ENCODE data around the gene CTSV. TPM values are rescaled to one million over a fixed set of nuclear protein-coding genes. Genes with fewer than 3 reads are reported as not detected.
"Not testable (repeated sequence)": the region's sequence is repeated elsewhere in the genome, so short reads cannot be mapped to it uniquely, and the experiment has no call there.

Gene CTSV
- total and polyA plus RNA-seq, 2 donors (not counting 1 experiment from before 2014, with no cell fraction given), result not detected

DNA sequence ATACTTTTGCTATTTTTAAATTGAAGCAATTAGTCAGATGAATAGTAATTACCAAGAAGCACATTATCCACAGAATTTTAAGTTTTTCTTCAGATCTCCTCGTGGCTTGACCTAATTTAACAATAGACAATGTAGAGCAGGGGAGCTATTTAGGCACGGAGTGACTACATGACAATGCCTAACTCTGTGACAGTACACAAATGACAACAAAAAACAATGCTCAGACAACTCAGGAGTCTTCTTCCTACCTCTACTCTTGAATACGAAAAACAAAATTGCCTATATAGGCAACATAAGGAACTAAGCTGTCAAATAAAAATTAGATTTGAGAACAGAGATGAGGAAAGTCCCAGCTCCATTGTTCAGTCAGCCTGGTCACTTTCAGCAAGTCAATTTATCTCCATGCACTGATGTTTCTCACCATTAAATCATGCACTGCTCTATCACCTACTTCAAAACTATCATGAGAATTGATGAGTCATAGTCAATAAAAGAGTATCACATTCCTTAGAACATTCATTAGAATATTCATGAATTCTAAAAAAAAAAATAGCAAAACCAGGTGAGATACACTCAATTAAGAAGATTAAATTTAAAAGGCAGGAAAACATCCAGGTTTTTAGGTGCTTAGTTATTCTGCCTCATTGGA is 38.7 kb downstream of the CTSV start:
- H3K36me3 ChIP-seq (replicated peaks in 1 of 2; ENCODE audit: control extremely low read depth in 1 of 2, control insufficient read depth in 1 of 2, extremely low read depth in 1 of 2, insufficient read depth in 2 of 2, low read length in 1 of 2); ATAC-seq (ENCODE audit: low read depth); H3K27ac ChIP-seq (ENCODE audit: low read length in 2 of 2); H3K27me3 Mint-ChIP-seq; H2AFZ ChIP-seq (ENCODE audit: insufficient read depth, low read depth, low read length, poor library complexity, severe bottlenecking); H3K27me3 ChIP-seq (replicated peaks in 1 of 4; ENCODE audit: control extremely low read depth in 1 of 4, control insufficient read depth in 3 of 4, insufficient read depth in 4 of 4, low read length in 3 of 4); H3K4me3 Mint-ChIP-seq; H3K27ac Mint-ChIP-seq; H3K4me3 ChIP-seq (ENCODE audit: control extremely low read depth in 1 of 5, extremely low read depth in 1 of 5, insufficient read depth in 1 of 5, low read depth in 2 of 5, low read length in 4 of 5); H3K9ac ChIP-seq (ENCODE audit: low read length); DNase-seq; POLR2A ChIA-PET; H3K9me3 ChIP-seq (ENCODE audit: control extremely low read depth in 1 of 3, control insufficient read depth in 2 of 3, insufficient read depth in 1 of 3, low read length in 2 of 3); H3K4me2 ChIP-seq (replicated peaks; ENCODE audit: low read depth, low read length, poor library complexity, severe bottlenecking); H3K9me3 Mint-ChIP-seq (ENCODE audit: insufficient read depth); H3K4me1 ChIP-seq (ENCODE audit: control insufficient read depth in 2 of 2, insufficient read depth in 2 of 2, low read length in 2 of 2); intact Hi-C loops (cut with micrococcal nuclease); CTCF ChIA-PET: not testable (repeated sequence)
- WGBS (ENCODE audit: insufficient coverage), result no CpG with 5 or more reads among the region's 3 CpGs
- peaks cover 16% of the 10 kb centered on the region for H4K20me1 ChIP-seq (ENCODE audit: control insufficient read depth, insufficient read depth, low read length, poor library complexity, severe bottlenecking)
- peaks cover 38% of the 10 kb centered on the region for H3K4me1 Mint-ChIP-seq
- peaks cover 57% of the 10 kb centered on the region for H3K79me2 ChIP-seq (ENCODE audit: control insufficient read depth, insufficient read depth, low read length)

DNA sequence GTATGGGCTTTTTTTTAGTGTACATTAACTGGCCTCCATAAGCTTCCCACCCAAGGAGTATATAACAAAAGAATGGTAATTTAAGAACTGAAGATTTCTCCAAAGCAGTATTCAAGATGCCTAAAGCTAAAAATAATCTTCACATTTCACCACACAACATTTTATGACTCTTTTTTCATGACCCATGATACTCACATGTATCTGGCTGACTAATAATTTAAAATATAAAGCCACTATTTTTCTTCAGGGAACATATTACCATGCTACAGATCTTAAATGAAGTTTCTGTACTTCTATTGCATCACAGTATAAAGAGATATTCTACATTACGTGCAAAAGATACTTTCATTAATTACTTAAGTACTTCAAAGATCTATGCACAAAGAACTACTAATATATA is 39.2 kb downstream of the CTSV start:
- peaks cover 38% of the 10 kb centered on the region for H3K4me1 Mint-ChIP-seq
- WGBS (ENCODE audit: insufficient coverage), result no CpG with 5 or more reads among the region's 1 CpG
- H4K20me1 ChIP-seq (ENCODE audit: control insufficient read depth, insufficient read depth, low read length, poor library complexity, severe bottlenecking), result peaks cover 16% of the 10 kb centered on the region
- CTCF ChIA-PET; H3K27ac Mint-ChIP-seq; H3K4me3 ChIP-seq (ENCODE audit: control extremely low read depth in 1 of 5, extremely low read depth in 1 of 5, insufficient read depth in 1 of 5, low read depth in 2 of 5, low read length in 4 of 5); H3K9me3 Mint-ChIP-seq (ENCODE audit: insufficient read depth); H3K36me3 ChIP-seq (replicated peaks in 1 of 2; ENCODE audit: control extremely low read depth in 1 of 2, control insufficient read depth in 1 of 2, extremely low read depth in 1 of 2, insufficient read depth in 2 of 2, low read length in 1 of 2); H3K9ac ChIP-seq (ENCODE audit: low read length); H3K4me3 Mint-ChIP-seq; intact Hi-C loops (cut with micrococcal nuclease); DNase-seq; H3K4me1 ChIP-seq (ENCODE audit: control insufficient read depth in 2 of 2, insufficient read depth in 2 of 2, low read length in 2 of 2); H3K27me3 ChIP-seq (replicated peaks in 1 of 4; ENCODE audit: control extremely low read depth in 1 of 4, control insufficient read depth in 3 of 4, insufficient read depth in 4 of 4, low read length in 3 of 4); H3K27ac ChIP-seq (ENCODE audit: low read length in 2 of 2); H3K4me2 ChIP-seq (replicated peaks; ENCODE audit: low read depth, low read length, poor library complexity, severe bottlenecking); H3K9me3 ChIP-seq (ENCODE audit: control extremely low read depth in 1 of 3, control insufficient read depth in 2 of 3, insufficient read depth in 1 of 3, low read length in 2 of 3); POLR2A ChIA-PET; H3K27me3 Mint-ChIP-seq; H2AFZ ChIP-seq (ENCODE audit: insufficient read depth, low read depth, low read length, poor library complexity, severe bottlenecking); ATAC-seq (ENCODE audit: low read depth): not testable (repeated sequence)
- peaks cover 52% of the 10 kb centered on the region for H3K79me2 ChIP-seq (ENCODE audit: control insufficient read depth, insufficient read depth, low read length)

DNA sequence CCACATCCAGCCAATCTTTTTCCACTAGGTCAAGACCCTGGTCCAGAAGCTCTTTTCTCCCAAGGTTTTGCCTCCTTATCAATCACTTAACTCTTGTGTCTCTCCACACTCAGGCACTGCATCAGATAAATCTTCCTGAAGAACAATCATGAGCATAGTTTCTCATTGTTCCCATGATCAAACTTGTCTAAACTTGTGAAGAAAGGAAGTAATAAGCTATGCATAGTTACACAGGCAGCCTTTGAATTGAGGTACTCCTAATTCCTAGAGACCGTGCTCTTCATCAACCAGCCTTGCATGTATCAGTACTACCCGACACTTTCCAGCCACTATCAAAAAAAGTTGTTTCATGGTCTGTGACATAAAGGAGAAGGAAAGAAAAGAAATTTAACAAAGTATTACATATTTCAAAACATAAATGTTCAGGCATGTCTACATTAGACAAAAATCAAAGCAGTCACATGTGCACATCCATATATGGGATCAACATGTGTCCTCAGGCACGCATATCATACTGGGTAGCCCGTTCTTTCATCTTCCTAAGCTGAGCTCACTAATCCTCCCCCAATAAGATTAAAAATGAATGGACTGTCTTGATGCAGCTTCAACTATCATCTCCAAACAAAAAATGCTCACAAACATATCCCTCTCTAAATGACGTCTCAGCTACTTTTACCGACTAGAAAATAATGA is 41.8 kb downstream of the CTSV start:
- peaks cover 16% of the 10 kb centered on the region for H4K20me1 ChIP-seq (ENCODE audit: control insufficient read depth, insufficient read depth, low read length, poor library complexity, severe bottlenecking)
- H3K36me3 ChIP-seq (replicated peaks in 1 of 2; ENCODE audit: control extremely low read depth in 1 of 2, control insufficient read depth in 1 of 2, extremely low read depth in 1 of 2, insufficient read depth in 2 of 2, low read length in 1 of 2); H3K27me3 Mint-ChIP-seq; ATAC-seq (ENCODE audit: low read depth); DNase-seq; H3K9ac ChIP-seq (ENCODE audit: low read length); H3K4me2 ChIP-seq (replicated peaks; ENCODE audit: low read depth, low read length, poor library complexity, severe bottlenecking); H3K9me3 ChIP-seq (ENCODE audit: control extremely low read depth in 1 of 3, control insufficient read depth in 2 of 3, insufficient read depth in 1 of 3, low read length in 2 of 3); H2AFZ ChIP-seq (ENCODE audit: insufficient read depth, low read depth, low read length, poor library complexity, severe bottlenecking); CTCF ChIA-PET; H3K4me1 ChIP-seq (ENCODE audit: control insufficient read depth in 2 of 2, insufficient read depth in 2 of 2, low read length in 2 of 2); H3K27ac ChIP-seq (ENCODE audit: low read length in 2 of 2); H3K4me3 ChIP-seq (ENCODE audit: control extremely low read depth in 1 of 5, extremely low read depth in 1 of 5, insufficient read depth in 1 of 5, low read depth in 2 of 5, low read length in 4 of 5); H3K27ac Mint-ChIP-seq; H3K9me3 Mint-ChIP-seq (ENCODE audit: insufficient read depth); POLR2A ChIA-PET; intact Hi-C loops (cut with micrococcal nuclease); H3K27me3 ChIP-seq (replicated peaks in 1 of 4; ENCODE audit: control extremely low read depth in 1 of 4, control insufficient read depth in 3 of 4, insufficient read depth in 4 of 4, low read length in 3 of 4): not testable (repeated sequence)
- no CpG with 5 or more reads among the region's 6 CpGs for WGBS (ENCODE audit: insufficient coverage)
- Mint-ChIP-seq H3K4me3 (peak overlapping the region; percentile 0), H3K4me1 (peaks cover 29% of the 10 kb centered on the region)
- H3K79me2 ChIP-seq (ENCODE audit: control insufficient read depth, insufficient read depth, low read length), result peaks cover 40% of the 10 kb centered on the region

DNA sequence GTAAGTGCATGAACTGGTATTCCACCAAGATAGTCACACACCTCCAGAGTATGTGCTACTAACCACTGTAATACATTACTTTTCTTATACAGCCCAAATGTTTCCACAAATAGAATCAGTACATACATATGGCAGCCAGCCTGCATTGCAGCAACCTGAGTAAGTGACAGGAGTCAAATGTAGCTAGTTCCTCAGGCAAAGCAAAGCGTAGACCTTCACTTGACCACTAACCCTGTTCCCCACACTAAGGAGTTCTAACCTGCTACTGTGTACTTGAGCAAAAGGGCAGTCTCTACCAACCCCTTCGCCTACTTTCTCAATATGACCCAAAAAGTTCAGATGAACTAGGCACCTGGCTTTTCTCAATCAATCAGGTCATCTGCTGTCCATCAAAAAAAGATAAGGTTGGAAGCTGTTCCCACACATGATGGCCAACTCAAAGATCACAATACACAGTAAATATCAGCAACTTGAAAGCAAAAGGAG is 44.4 kb downstream of the CTSV start:
- H3K27ac ChIP-seq (ENCODE audit: low read length in 2 of 2); H3K4me3 ChIP-seq (ENCODE audit: control extremely low read depth in 1 of 5, extremely low read depth in 1 of 5, insufficient read depth in 1 of 5, low read depth in 2 of 5, low read length in 4 of 5); intact Hi-C loops (cut with micrococcal nuclease); H3K4me3 Mint-ChIP-seq; H3K9ac ChIP-seq (ENCODE audit: low read length); POLR2A ChIA-PET; DNase-seq; H3K36me3 ChIP-seq (replicated peaks in 1 of 2; ENCODE audit: control extremely low read depth in 1 of 2, control insufficient read depth in 1 of 2, extremely low read depth in 1 of 2, insufficient read depth in 2 of 2, low read length in 1 of 2); H3K9me3 ChIP-seq (ENCODE audit: control extremely low read depth in 1 of 3, control insufficient read depth in 2 of 3, insufficient read depth in 1 of 3, low read length in 2 of 3); H3K27me3 ChIP-seq (replicated peaks in 1 of 4; ENCODE audit: control extremely low read depth in 1 of 4, control insufficient read depth in 3 of 4, insufficient read depth in 4 of 4, low read length in 3 of 4); H3K27ac Mint-ChIP-seq; H3K27me3 Mint-ChIP-seq; ATAC-seq (ENCODE audit: low read depth); H2AFZ ChIP-seq (ENCODE audit: insufficient read depth, low read depth, low read length, poor library complexity, severe bottlenecking); H3K4me1 ChIP-seq (ENCODE audit: control insufficient read depth in 2 of 2, insufficient read depth in 2 of 2, low read length in 2 of 2); H3K9me3 Mint-ChIP-seq (ENCODE audit: insufficient read depth); CTCF ChIA-PET; H3K4me2 ChIP-seq (replicated peaks; ENCODE audit: low read depth, low read length, poor library complexity, severe bottlenecking): not testable (repeated sequence)
- no CpG with 5 or more reads among the region's 2 CpGs for WGBS (ENCODE audit: insufficient coverage)
- Histone ChIP-seq H4K20me1 (ENCODE audit: control insufficient read depth, insufficient read depth, low read length, poor library complexity, severe bottlenecking) (peaks cover 11% of the 10 kb centered on the region), H3K79me2 (ENCODE audit: control insufficient read depth, insufficient read depth, low read length) (peaks cover 49% of the 10 kb centered on the region)
- peaks cover 25% of the 10 kb centered on the region for H3K4me1 Mint-ChIP-seq
